Vagina (tissue), 2 donors: ENCODE measurements around the gene PTPN1. TPM values are rescaled to one million over a fixed set of nuclear protein-coding genes. Genes with fewer than 3 reads are reported as not detected.

Experiments used
- DNase-seq, 2 donors: peaks; one replicate each; pipeline ENCODE4 v3.0.0-alpha.2; 2017; ENCODE audit errors: extremely low spot score in 2 of 2
- H3K27ac ChIP-seq: fragments of 200-600 bp; sonication (generic); one replicate; pipeline ENCODE4 v1.5.1; 2019
- H3K27me3 ChIP-seq: fragments of 200-600 bp; sonication (generic); one replicate; pipeline ENCODE4 v1.5.1; 2019
- H3K36me3 ChIP-seq, 2 donors: fragments of 200-600 bp; sonication (generic); one replicate each; pipeline ENCODE4 v1.5.1; 2017 to 2019
- H3K4me1 ChIP-seq: fragments of 200-600 bp; sonication (generic); one replicate; pipeline ENCODE4 v1.5.1; 2019
- H3K4me3 ChIP-seq, 2 donors: fragments of 200-600 bp; sonication (generic); 1 replicate in 1 of 2; 2 replicates in 1 of 2; pipeline ENCODE4 v1.5.1; 2016 to 2019
- H3K9me3 ChIP-seq: fragments of 200-600 bp; sonication (generic); one replicate; pipeline ENCODE4 v1.5.1; 2019
- CTCF ChIP-seq, 3 experiments: fragments of 450-650 bp in 2 of 3; fragments of 200-600 bp in 1 of 3; sonication (generic) in 1 of 3; IDR thresholded peaks; one replicate each; pipeline ENCODE4 v1.5.1; 2017 to 2019; ENCODE audit warnings: antibody characterized with exemption in 3 of 3, mild to moderate bottlenecking in 2 of 3, moderate library complexity in 2 of 3
- POLR2A ChIP-seq, 2 donors: fragments of 450-650 bp; IDR thresholded peaks; one replicate each; pipeline ENCODE4 v1.6.1; 2017; ENCODE audit warnings: antibody characterized with exemption in 2 of 2, mild to moderate bottlenecking in 2 of 2, moderate library complexity in 2 of 2
- POLR2AphosphoS5 ChIP-seq, 2 donors: sonication (generic); formaldehyde crosslinking; IDR thresholded peaks; one replicate each; pipeline ENCODE4 v1.9.0; 2017; ENCODE audit warnings: antibody characterized with exemption in 2 of 2, mild to moderate bottlenecking in 2 of 2, low read depth in 1 of 2; ENCODE audit not compliant: insufficient read depth in 1 of 2
- intact Hi-C: fragments of 100-400 bp; cut with DNase I; formaldehyde crosslinking; loops from one replicate; pipeline ENCODE4 v1.15.1; 2023
- total RNA-seq: library from RNA; depleted of rRNA; stranded (reverse); fragments of >200 nt; gene quantifications from one replicate; pipeline ENCODE4 v1.2.3, GENCODE V29; 2016

The PTPN1 gene
- total RNA-seq, 1 donor from 2014 or later = 25.3 TPM

- H3K36me3 ChIP-seq = peaks cover 0 to 3% of the 10 kb centered on the region in 2 donors
- DNase-seq = no peak
- H3K27me3 ChIP-seq = no peaks in the 10 kb centered on the region
- intact Hi-C loops = no loop called here
- H3K9me3 ChIP-seq = no peaks in the 10 kb centered on the region
- no peak overlapping the region for H3K4me3 ChIP-seq
- TF ChIP-seq CTCF (IDR thresholded peaks at IDR 0.05) (no peak), POLR2AphosphoS5 (IDR thresholded peaks at IDR 0.05; ENCODE audit: insufficient read depth in 1 of 2, low read depth in 1 of 2) (no peak), POLR2A (IDR thresholded peaks at IDR 0.05) (no peak)
- H3K4me1 ChIP-seq = no peaks in the 10 kb centered on the region
- H3K27ac ChIP-seq = no peak overlapping the region
Measured at GRCh38 chr20:50608750-50609104, 98.5 kb downstream of the PTPN1 start.

GRCh38 chr20:50609438-50609989, 99.3 kb downstream of the PTPN1 start:
- TF ChIP-seq POLR2AphosphoS5 (IDR thresholded peaks at IDR 0.05; ENCODE audit: insufficient read depth in 1 of 2, low read depth in 1 of 2) (no peak), POLR2A (IDR thresholded peaks at IDR 0.05) (no peak), CTCF (IDR thresholded peaks at IDR 0.05) (no peak)
- Histone ChIP-seq H3K27ac (no peak overlapping the region), H3K9me3 (no peaks in the 10 kb centered on the region), H3K4me3 (no peak overlapping the region), H3K4me1 (no peaks in the 10 kb centered on the region), H3K27me3 (no peaks in the 10 kb centered on the region), H3K36me3 (peaks cover 0 to 3% of the 10 kb centered on the region in 2 donors)
- intact Hi-C loops = no loop called here
- DNase-seq = no peak

GRCh38 chr20:50610212-50610718, 100.1 kb downstream of the PTPN1 start:
- no peaks in the 10 kb centered on the region for H3K4me1 ChIP-seq
- peaks cover 0 to 3% of the 10 kb centered on the region in 2 donors for H3K36me3 ChIP-seq
- TF ChIP-seq CTCF (IDR thresholded peaks at IDR 0.05) = no peak
- no peak for TF ChIP-seq POLR2A (IDR thresholded peaks at IDR 0.05)
- no peak for TF ChIP-seq POLR2AphosphoS5 (IDR thresholded peaks at IDR 0.05; ENCODE audit: insufficient read depth in 1 of 2, low read depth in 1 of 2)
- no peak overlapping the region for H3K27ac ChIP-seq
- no peaks in the 10 kb centered on the region for H3K9me3 ChIP-seq
- intact Hi-C loops = no loop called here
- no peak overlapping the region for H3K4me3 ChIP-seq
- DNase-seq = no peak
- H3K27me3 ChIP-seq = no peaks in the 10 kb centered on the region

GRCh38 chr20:50611128-50611810, 101.1 kb downstream of the PTPN1 start:
- H3K27me3 ChIP-seq = no peaks in the 10 kb centered on the region
- H3K4me1 ChIP-seq = no peaks in the 10 kb centered on the region
- H3K9me3 ChIP-seq = no peaks in the 10 kb centered on the region
- H3K4me3 ChIP-seq = no peak overlapping the region
- TF ChIP-seq CTCF (IDR thresholded peaks at IDR 0.05) (no peak), POLR2AphosphoS5 (IDR thresholded peaks at IDR 0.05; ENCODE audit: insufficient read depth in 1 of 2, low read depth in 1 of 2) (no peak), POLR2A (IDR thresholded peaks at IDR 0.05) (no peak)
- DNase-seq = no peak
- H3K36me3 ChIP-seq = peaks cover 0 to 3% of the 10 kb centered on the region in 2 donors
- intact Hi-C loops = no loop called here
- H3K27ac ChIP-seq = no peak overlapping the region
